ENCODE measurements around the gene NT5C2.
"Not testable (repeated sequence)": the region's sequence is repeated elsewhere in the genome, so short reads cannot be mapped to it uniquely, and the experiment has no call there.

The NT5C2 gene

GRCh38 chr10:103067484-103067883 is 125.6 kb downstream of the NT5C2 start:
- Histone ChIP-seq H4K20me1 (ENCODE audit: insufficient read depth, low read length) (no peaks in the 10 kb centered on the region; the same call in 1 of the 2 replicates), H3K4me2 (ENCODE audit: insufficient read depth, low read length) (no peak overlapping the region), H3K9ac (ENCODE audit: low read depth, low read length) (no peak overlapping the region), H2AFZ (ENCODE audit: low read depth, low read length) (no peak overlapping the region), H3K36me3 (ENCODE audit: insufficient read depth, low read length) (no peaks in the 10 kb centered on the region), H3K79me2 (ENCODE audit: insufficient read depth, low read length) (no peaks in the 10 kb centered on the region), H3K27me3 (ENCODE audit: insufficient read depth, low read length, poor library complexity) (no peaks in the 10 kb centered on the region), H3K9me3 (ENCODE audit: insufficient read depth, low read length, severe bottlenecking) (no peaks in the 10 kb centered on the region), H3K4me1 (ENCODE audit: insufficient read depth, low read length) (no peaks in the 10 kb centered on the region), H3K27ac (ENCODE audit: low read length) (no peak overlapping the region), H3K4me3 (ENCODE audit: low read depth in 1 of 2, low read length in 2 of 2) (no peak overlapping the region)
- TF ChIP-seq EZH2 (IDR thresholded peaks at IDR 0.05; ENCODE audit: borderline replicate concordance, low read depth, low read length, severe bottlenecking) (no peak), CTCF (IDR thresholded peaks at IDR 0.05; ENCODE audit: borderline replicate concordance, extremely low read depth, low read length, poor library complexity, severe bottlenecking) (no peak)
- DNase-seq (no peak), ATAC-seq (ENCODE audit: insufficient read depth, low read depth) (no peak)

GRCh38 chr10:103067099-103067477 is 126.0 kb downstream of the NT5C2 start:
- not testable (repeated sequence) for H3K4me1 ChIP-seq (ENCODE audit: insufficient read depth, low read length); H2AFZ ChIP-seq (ENCODE audit: low read depth, low read length); ATAC-seq (ENCODE audit: insufficient read depth, low read depth); H4K20me1 ChIP-seq (ENCODE audit: insufficient read depth, low read length); H3K9ac ChIP-seq (ENCODE audit: low read depth, low read length); H3K79me2 ChIP-seq (ENCODE audit: insufficient read depth, low read length); DNase-seq; H3K27ac ChIP-seq (ENCODE audit: low read length); H3K4me2 ChIP-seq (ENCODE audit: insufficient read depth, low read length); H3K27me3 ChIP-seq (ENCODE audit: insufficient read depth, low read length, poor library complexity); H3K4me3 ChIP-seq (ENCODE audit: low read depth in 1 of 2, low read length in 2 of 2); H3K9me3 ChIP-seq (ENCODE audit: insufficient read depth, low read length, severe bottlenecking); H3K36me3 ChIP-seq (ENCODE audit: insufficient read depth, low read length)

- no peak for TF ChIP-seq EZH2 (IDR thresholded peaks at IDR 0.05; ENCODE audit: borderline replicate concordance, low read depth, low read length, severe bottlenecking)
- TF ChIP-seq CTCF (IDR thresholded peaks at IDR 0.05; ENCODE audit: borderline replicate concordance, extremely low read depth, low read length, poor library complexity, severe bottlenecking), result no peak
- H3K27ac ChIP-seq (ENCODE audit: low read length), result no peak overlapping the region
- no peak for ATAC-seq (ENCODE audit: insufficient read depth, low read depth)
Measured at GRCh38 chr10:103066141-103067098, 126.7 kb downstream of the NT5C2 start.

GRCh38 chr10:103064956-103065355 is 128.1 kb downstream of the NT5C2 start:
- no peaks in the 10 kb centered on the region; the same call in 1 of the 2 replicates for H4K20me1 ChIP-seq (ENCODE audit: insufficient read depth, low read length)
- no peak overlapping the region for H3K9ac ChIP-seq (ENCODE audit: low read depth, low read length)
- DNase-seq, result no peak
- H3K36me3 ChIP-seq (ENCODE audit: insufficient read depth, low read length), result no peaks in the 10 kb centered on the region
- no peak overlapping the region for H3K4me3 ChIP-seq (ENCODE audit: low read depth in 1 of 2, low read length in 2 of 2)
- no peak overlapping the region for H3K27ac ChIP-seq (ENCODE audit: low read length)
- no peak for ATAC-seq (ENCODE audit: insufficient read depth, low read depth)
- H3K9me3 ChIP-seq (ENCODE audit: insufficient read depth, low read length, severe bottlenecking), result no peaks in the 10 kb centered on the region
- H3K79me2 ChIP-seq (ENCODE audit: insufficient read depth, low read length), result no peaks in the 10 kb centered on the region
- H3K27me3 ChIP-seq (ENCODE audit: insufficient read depth, low read length, poor library complexity), result no peaks in the 10 kb centered on the region
- H2AFZ ChIP-seq (ENCODE audit: low read depth, low read length), result no peak overlapping the region
- H3K4me2 ChIP-seq (ENCODE audit: insufficient read depth, low read length), result no peak overlapping the region
- H3K4me1 ChIP-seq (ENCODE audit: insufficient read depth, low read length), result no peaks in the 10 kb centered on the region
- no peak for TF ChIP-seq EZH2 (IDR thresholded peaks at IDR 0.05; ENCODE audit: borderline replicate concordance, low read depth, low read length, severe bottlenecking)
- TF ChIP-seq CTCF (IDR thresholded peaks at IDR 0.05; ENCODE audit: borderline replicate concordance, extremely low read depth, low read length, poor library complexity, severe bottlenecking), result no peak

More at GRCh38 chr10:103066141-103067098, 126.7 kb downstream of the NT5C2 start:
- H4K20me1 ChIP-seq (ENCODE audit: insufficient read depth, low read length), result no peaks in the 10 kb centered on the region; the same call in 1 of the 2 replicates
- H3K4me1 ChIP-seq (ENCODE audit: insufficient read depth, low read length), result no peaks in the 10 kb centered on the region
- DNase-seq, result no peak
- H3K27me3 ChIP-seq (ENCODE audit: insufficient read depth, low read length, poor library complexity), result no peaks in the 10 kb centered on the region
- H2AFZ ChIP-seq (ENCODE audit: low read depth, low read length), result no peak overlapping the region
- H3K79me2 ChIP-seq (ENCODE audit: insufficient read depth, low read length), result no peaks in the 10 kb centered on the region
- no peak overlapping the region for H3K4me2 ChIP-seq (ENCODE audit: insufficient read depth, low read length)
- H3K9me3 ChIP-seq (ENCODE audit: insufficient read depth, low read length, severe bottlenecking), result no peaks in the 10 kb centered on the region
- H3K4me3 ChIP-seq (ENCODE audit: low read depth in 1 of 2, low read length in 2 of 2), result no peak overlapping the region
- no peak overlapping the region for H3K9ac ChIP-seq (ENCODE audit: low read depth, low read length)
- no peaks in the 10 kb centered on the region for H3K36me3 ChIP-seq (ENCODE audit: insufficient read depth, low read length)

Measured in DND-41 (cell line).